Body of pancreas (tissue), 4 donors: ENCODE measurements around the gene FRMPD4. TPM values are rescaled to one million over a fixed set of nuclear protein-coding genes. Genes with fewer than 3 reads are reported as not detected.

Experiments used
- ATAC-seq: fragments of 150-250 bp; one replicate; pipeline ENCODE4 v1.9.1; 2016
- DNase-seq, 4 donors: peaks; one replicate each; pipeline ENCODE4 v3.0.0-alpha.2; 2019
- H3K27ac ChIP-seq, 4 donors: fragments of 200-600 bp; sonication (generic); 1 replicate in 3 of 4; 2 replicates in 1 of 4; pipeline versions ENCODE4 v1.5.1 to v1.6.1; 2016 to 2019; ENCODE audit warnings: mild to moderate bottlenecking in 1 of 4, mixed read lengths in 1 of 4, moderate library complexity in 1 of 4
- H3K27me3 ChIP-seq, 2 donors: fragments of 200-600 bp; sonication (generic); one replicate each; pipeline ENCODE4 v1.6.0; 2016; ENCODE audit warnings: mild to moderate bottlenecking in 1 of 2
- H3K36me3 ChIP-seq, 2 donors: fragments of 200-600 bp; sonication (generic); replicated peaks in 1 of 2; 2 replicates each; pipeline ENCODE4 v1.5.1; 2016; ENCODE audit warnings: low read depth in 2 of 2; ENCODE audit not compliant: insufficient read depth in 1 of 2
- H3K4me1 ChIP-seq: fragments of 200-600 bp; sonication (generic); one replicate; pipeline ENCODE4 v1.6.0; 2016
- H3K4me3 ChIP-seq, 2 donors: fragments of 200-600 bp; sonication (generic); 1 replicate in 1 of 2; 2 replicates in 1 of 2; pipeline ENCODE4 v1.5.1; 2016 to 2019
- H3K9me3 ChIP-seq, 3 donors: fragments of 200-600 bp; sonication (generic); 1 replicate in 2 of 3; 2 replicates in 1 of 3; pipeline ENCODE4 v1.5.1; 2016
- POLR2A ChIP-seq, 3 donors: fragments of 450-650 bp; IDR thresholded peaks; one replicate each; pipeline ENCODE4 v1.6.1; 2016; ENCODE audit warnings: antibody characterized with exemption in 3 of 3, mild to moderate bottlenecking in 2 of 3
- WGBS, 2 donors: methylation state at CpG; one replicate each; pipeline ENCODE4 v1.1.5; 2017; 5-methylcytosine and 5-hydroxymethylcytosine counted together
- intact Hi-C: fragments of 100-400 bp; cut with DNase I; formaldehyde crosslinking; loops from one replicate; pipeline ENCODE4 v1.15.1; 2023
- total RNA-seq, 2 donors: library from RNA; depleted of rRNA; stranded (reverse); fragments of >200 nt; gene quantifications; one replicate each; pipeline ENCODE4 v1.1.0, GENCODE V29; 2016
- TF ChIP-seq, protein P1 (sequence below), 7 experiments: fragments of 450-650 bp in 4 of 7; fragments of 200-600 bp in 3 of 7; sonication (generic) in 3 of 7; IDR thresholded peaks; one replicate each; pipeline ENCODE4 v1.5.1; 2016 to 2019; ENCODE audit warnings: antibody characterized with exemption in 7 of 7

Gene FRMPD4
- total RNA-seq, 2 donors from 2014 or later = 0.26 TPM; not detected in 1

DNA sequence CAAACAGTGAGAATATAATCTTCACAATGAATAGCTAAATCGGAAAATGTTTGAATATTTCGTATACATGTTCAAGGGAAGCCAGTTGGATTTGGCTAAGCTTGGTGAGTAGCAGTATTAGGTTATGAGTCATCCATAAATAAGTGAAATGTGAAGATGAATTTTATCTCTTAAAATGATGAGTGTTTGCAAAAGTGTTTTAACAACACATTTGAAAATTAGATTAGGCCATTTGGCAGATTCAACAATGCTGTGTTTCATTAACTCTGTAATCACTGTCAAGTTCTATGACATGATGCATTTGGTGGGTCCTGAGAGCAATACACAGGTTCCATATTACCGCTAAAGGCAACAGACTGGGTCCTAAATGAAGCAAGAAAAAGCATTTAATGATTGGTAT lies 351.1 kb downstream of the FRMPD4 start:
- no peaks in the 10 kb centered on the region for H3K27me3 ChIP-seq
- 69 to 75% methylated on average over 3 of the region's 3 CpGs for WGBS, 2 donors
- no peak overlapping the region for H3K4me3 ChIP-seq
- DNase-seq = no peak
- no peak for TF ChIP-seq POLR2A (IDR thresholded peaks at IDR 0.05)
- TF ChIP-seq, protein P1, sequence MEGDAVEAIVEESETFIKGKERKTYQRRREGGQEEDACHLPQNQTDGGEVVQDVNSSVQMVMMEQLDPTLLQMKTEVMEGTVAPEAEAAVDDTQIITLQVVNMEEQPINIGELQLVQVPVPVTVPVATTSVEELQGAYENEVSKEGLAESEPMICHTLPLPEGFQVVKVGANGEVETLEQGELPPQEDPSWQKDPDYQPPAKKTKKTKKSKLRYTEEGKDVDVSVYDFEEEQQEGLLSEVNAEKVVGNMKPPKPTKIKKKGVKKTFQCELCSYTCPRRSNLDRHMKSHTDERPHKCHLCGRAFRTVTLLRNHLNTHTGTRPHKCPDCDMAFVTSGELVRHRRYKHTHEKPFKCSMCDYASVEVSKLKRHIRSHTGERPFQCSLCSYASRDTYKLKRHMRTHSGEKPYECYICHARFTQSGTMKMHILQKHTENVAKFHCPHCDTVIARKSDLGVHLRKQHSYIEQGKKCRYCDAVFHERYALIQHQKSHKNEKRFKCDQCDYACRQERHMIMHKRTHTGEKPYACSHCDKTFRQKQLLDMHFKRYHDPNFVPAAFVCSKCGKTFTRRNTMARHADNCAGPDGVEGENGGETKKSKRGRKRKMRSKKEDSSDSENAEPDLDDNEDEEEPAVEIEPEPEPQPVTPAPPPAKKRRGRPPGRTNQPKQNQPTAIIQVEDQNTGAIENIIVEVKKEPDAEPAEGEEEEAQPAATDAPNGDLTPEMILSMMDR (IDR thresholded peaks at IDR 0.05) = no peak
- intact Hi-C loops = no loop called here
- H3K36me3 ChIP-seq = no peaks in the 10 kb centered on the region
- no peak overlapping the region for H3K27ac ChIP-seq
- no peaks in the 10 kb centered on the region for H3K9me3 ChIP-seq
- no peaks in the 10 kb centered on the region for H3K4me1 ChIP-seq
- ATAC-seq = no peak

DNA sequence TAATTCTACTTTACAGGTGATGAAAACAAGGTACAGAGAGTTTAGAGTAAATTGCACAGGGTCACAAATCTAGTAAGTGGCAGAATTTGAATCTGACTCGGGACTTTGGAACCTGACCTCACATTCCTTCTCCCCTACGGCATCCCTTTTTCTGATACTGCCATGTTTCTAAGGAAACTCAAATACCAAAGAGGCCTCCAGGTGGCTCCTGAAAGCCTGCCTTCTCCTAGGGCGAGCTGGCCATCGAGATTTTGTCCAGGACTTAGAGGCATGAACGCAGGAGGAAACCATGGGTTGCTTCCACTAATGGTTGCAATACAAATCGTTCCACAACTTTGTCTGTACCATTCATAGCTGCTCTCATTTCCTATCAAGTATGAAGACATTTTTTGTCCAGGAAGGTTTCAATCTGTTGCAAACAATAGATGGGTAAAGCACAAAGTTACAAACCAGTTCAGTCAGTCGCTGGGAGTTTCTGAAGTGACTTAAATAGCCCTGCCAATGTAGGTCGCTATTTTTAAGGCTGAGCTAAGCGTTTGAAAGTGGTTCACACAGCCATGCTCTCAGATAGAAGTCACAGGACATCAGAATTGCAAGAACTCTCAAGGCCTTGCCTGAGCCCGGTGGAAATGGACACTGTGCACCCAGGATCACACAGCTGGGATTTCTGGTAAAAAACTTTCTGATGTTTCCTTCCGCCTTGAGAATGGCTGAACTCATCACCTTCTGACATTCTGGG lies 356.3 kb downstream of the FRMPD4 start:
- intact Hi-C loops = no loop called here
- Histone ChIP-seq H3K27ac (no peak overlapping the region), H3K4me1 (no peaks in the 10 kb centered on the region), H3K4me3 (no peak overlapping the region), H3K36me3 (no peaks in the 10 kb centered on the region), H3K27me3 (no peaks in the 10 kb centered on the region), H3K9me3 (no peaks in the 10 kb centered on the region)
- DNase-seq (no peak), ATAC-seq (no peak)
- WGBS, 2 donors = 52 to 69% methylated on average over 9 to 11 of the region's 11 CpGs
- TF ChIP-seq, protein P1 (IDR thresholded peaks at IDR 0.05) = no peak
- no peak for TF ChIP-seq POLR2A (IDR thresholded peaks at IDR 0.05)

DNA sequence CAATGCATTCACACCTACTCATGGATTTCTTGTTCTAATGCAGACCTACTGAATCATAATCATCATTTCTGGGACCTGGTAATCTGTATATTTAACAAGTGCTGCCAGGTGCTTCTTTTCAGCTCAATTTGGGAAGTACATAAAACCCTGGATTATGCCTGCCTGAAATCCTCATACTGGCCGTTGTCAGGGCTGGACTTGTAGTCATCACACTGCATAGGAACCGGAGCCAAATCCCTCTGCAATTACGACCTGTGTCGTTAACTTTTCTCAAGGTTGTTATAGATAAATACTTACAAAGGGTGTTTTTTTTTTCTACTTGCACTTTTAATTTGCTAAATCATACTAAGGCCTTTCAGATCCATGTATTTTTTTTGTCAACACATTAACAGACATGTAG lies 358.1 kb downstream of the FRMPD4 start:
- no peak for DNase-seq
- no peaks in the 10 kb centered on the region for H3K4me1 ChIP-seq
- no peaks in the 10 kb centered on the region for H3K9me3 ChIP-seq
- H3K4me3 ChIP-seq = no peak overlapping the region
- intact Hi-C loops = no loop called here
- H3K27me3 ChIP-seq = no peaks in the 10 kb centered on the region
- no peak overlapping the region for H3K27ac ChIP-seq
- 30 to 41% methylated on average over 4 of the region's 4 CpGs for WGBS, 2 donors
- TF ChIP-seq, protein P1 (IDR thresholded peaks at IDR 0.05) = no peak
- no peak for TF ChIP-seq POLR2A (IDR thresholded peaks at IDR 0.05)
- no peaks in the 10 kb centered on the region for H3K36me3 ChIP-seq
- ATAC-seq = no peak

DNA sequence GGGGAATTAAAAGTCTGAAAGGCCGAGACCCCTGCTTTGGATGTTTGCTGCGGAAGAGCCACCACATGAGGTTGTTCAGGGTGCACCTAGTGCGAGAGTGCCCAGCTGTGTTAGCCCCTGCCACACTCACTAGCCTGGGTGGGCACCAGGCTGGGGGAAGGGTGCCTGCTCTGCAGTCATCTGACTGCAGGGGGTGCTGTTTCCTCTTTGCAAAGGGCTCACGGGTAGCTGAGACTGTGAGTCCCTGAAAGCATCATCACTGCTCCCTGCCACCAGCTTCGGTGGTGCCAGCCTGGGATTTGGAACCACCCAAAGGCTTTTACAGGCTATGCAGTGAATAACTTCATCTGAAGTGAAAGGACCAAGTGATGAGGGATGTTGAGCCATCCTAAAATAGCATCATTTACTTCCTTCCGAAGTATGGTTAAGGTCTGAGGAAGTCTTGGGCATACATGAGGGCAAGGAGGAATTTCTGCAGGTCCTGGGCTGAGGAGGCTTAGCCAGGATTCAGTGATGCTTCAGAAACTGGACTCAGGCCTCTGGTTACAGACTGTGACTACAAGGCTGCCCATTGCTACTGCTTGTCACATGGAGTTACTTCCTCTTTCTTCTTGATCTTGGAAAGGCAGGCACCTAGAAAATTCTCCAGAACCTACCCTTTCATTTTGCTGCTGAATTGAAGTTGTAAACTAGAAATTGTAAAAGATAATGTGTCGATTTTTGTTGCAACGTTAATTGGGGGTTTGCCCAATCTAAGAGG lies 359.7 kb downstream of the FRMPD4 start:
- H3K4me1 ChIP-seq = no peaks in the 10 kb centered on the region
- no peaks in the 10 kb centered on the region for H3K9me3 ChIP-seq
- H3K4me3 ChIP-seq = no peak overlapping the region
- DNase-seq = peak in 2 of 4 donors; percentile 9 to 10
- intact Hi-C loops = no loop called here
- H3K27me3 ChIP-seq = no peaks in the 10 kb centered on the region
- ATAC-seq = no peak
- H3K36me3 ChIP-seq = no peaks in the 10 kb centered on the region
- no peak overlapping the region for H3K27ac ChIP-seq
- 61 to 69% methylated on average over 7 of the region's 8 CpGs for WGBS, 2 donors
- no peak for TF ChIP-seq POLR2A (IDR thresholded peaks at IDR 0.05)
- TF ChIP-seq, protein P1 (IDR thresholded peaks at IDR 0.05) = peak in 1 of 7 experiments; percentile 22
